ENCODE data around the gene GRK6. TPM values are rescaled to one million over a fixed set of nuclear protein-coding genes. Genes with fewer than 3 reads are reported as not detected.

The GRK6 gene
- total RNA-seq, 4 donors from 2014 or later: 29.1 to 44.7 (median 36.3) TPM

DNA sequence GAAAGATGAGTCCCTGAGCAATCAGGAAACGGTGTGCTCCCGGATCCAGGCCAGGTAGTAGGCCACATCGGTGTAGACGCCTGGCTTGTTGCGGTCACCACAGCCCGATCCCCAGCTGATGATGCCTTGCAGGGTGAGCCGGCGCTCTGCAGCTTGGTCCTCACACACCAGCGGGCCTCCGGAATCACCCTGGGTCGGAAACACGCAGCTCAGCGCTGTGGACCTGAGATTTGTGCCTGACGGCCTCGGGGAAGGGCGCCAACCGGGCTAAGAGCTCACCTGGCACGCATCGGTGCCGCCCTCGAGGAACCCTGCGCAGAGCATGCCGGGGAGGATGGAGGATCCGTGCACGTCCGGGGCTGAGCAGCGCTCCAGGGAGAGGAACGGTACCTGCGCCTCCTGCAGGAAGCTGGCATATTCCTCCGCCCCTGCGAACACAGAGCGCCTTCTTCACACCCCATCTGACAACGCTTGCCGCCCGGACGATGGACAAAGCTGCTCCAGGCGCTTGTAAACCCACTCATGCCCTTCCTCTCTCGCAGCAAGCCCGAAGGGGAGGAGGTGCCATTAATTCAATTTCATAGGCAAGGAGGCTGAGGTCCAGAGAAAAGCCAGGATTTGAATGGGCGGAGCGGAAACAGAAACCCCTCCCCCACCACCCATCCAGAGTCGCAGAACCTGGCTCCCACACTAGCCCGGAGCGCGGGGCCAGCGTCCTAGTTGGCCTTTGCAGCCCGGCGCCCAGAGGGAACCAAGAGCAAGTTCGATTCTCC is 24.0 kb upstream of the GRK6 start:
- no peaks in the 10 kb centered on the region for H3K36me3 ChIP-seq
- intact Hi-C loops (cut with DNase I): loop anchor here (1.0 to 5.0 kb wide), 2 partner anchors 52 to 100 kb away; no protein-coding TSS in a partner anchor
- 19% methylated on average over 11 of the region's 49 CpGs for WGBS
- peak overlapping the region; percentile 53 to 58 (median 57) for H3K4me3 ChIP-seq
- no peak overlapping the region for H3K27ac ChIP-seq (replicated peaks in 1 of 4)
- H3K27me3 ChIP-seq: peaks cover 13 to 87% (median 57%) of the 10 kb centered on the region in 4 donors
- DNase-seq (ENCODE audit: extremely low spot score): no peak
- H3K9me3 ChIP-seq: no peaks in the 10 kb centered on the region
- no peak for TF ChIP-seq POLR2A (IDR thresholded peaks at IDR 0.05; ENCODE audit: low read depth)
- TF ChIP-seq POLR2AphosphoS5 (IDR thresholded peaks at IDR 0.05): peak in 1 of 2 donors; percentile 26
- TF ChIP-seq CTCF (IDR thresholded peaks at IDR 0.05): peak; percentile 23 to 32 (median 24)
- TF ChIP-seq EP300 (IDR thresholded peaks at IDR 0.05): no peak
- peaks cover 34 to 48% (median 42%) of the 10 kb centered on the region in 4 donors for H3K4me1 ChIP-seq

- 0% methylated on average over 3 of the region's 61 CpGs for WGBS
- no peak overlapping the region for H3K27ac ChIP-seq (replicated peaks in 1 of 4)
- H3K36me3 ChIP-seq: no peaks in the 10 kb centered on the region
- peak overlapping the region; percentile 53 to 58 (median 57) for H3K4me3 ChIP-seq
- peaks cover 13 to 79% (median 56%) of the 10 kb centered on the region in 4 donors for H3K27me3 ChIP-seq
- no peak for DNase-seq (ENCODE audit: extremely low spot score)
- H3K4me1 ChIP-seq: peaks cover 34 to 48% (median 42%) of the 10 kb centered on the region in 4 donors
- intact Hi-C loops (cut with DNase I): loop anchor here (1.0 to 5.0 kb wide), 2 partner anchors 51 to 99 kb away; no protein-coding TSS in a partner anchor
- H3K9me3 ChIP-seq: no peaks in the 10 kb centered on the region
- TF ChIP-seq POLR2AphosphoS5 (IDR thresholded peaks at IDR 0.05) (no peak), POLR2A (IDR thresholded peaks at IDR 0.05; ENCODE audit: low read depth) (no peak), EP300 (IDR thresholded peaks at IDR 0.05) (no peak), CTCF (IDR thresholded peaks at IDR 0.05) (no peak)
These were observed 23.2 kb upstream of the GRK6 start for GRCh38 chr5:177403102-177403791.

- WGBS: 2% methylated on average over 10 of the region's 93 CpGs
- Histone ChIP-seq H3K4me3 (peak overlapping the region; percentile 53 to 58 (median 57)), H3K4me1 (peaks cover 34 to 48% (median 42%) of the 10 kb centered on the region in 4 donors), H3K9me3 (no peaks in the 10 kb centered on the region), H3K27me3 (peaks cover 13 to 72% (median 49%) of the 10 kb centered on the region in 4 donors), H3K27ac (replicated peaks in 1 of 4) (no peak overlapping the region), H3K36me3 (no peaks in the 10 kb centered on the region)
- TF ChIP-seq CTCF (IDR thresholded peaks at IDR 0.05) (peak; percentile 62 to 83 (median 74)), POLR2AphosphoS5 (IDR thresholded peaks at IDR 0.05) (peak; percentile 50 to 70), EP300 (IDR thresholded peaks at IDR 0.05) (no peak), POLR2A (IDR thresholded peaks at IDR 0.05; ENCODE audit: low read depth) (no peak)
- peak; percentile 94 for DNase-seq (ENCODE audit: extremely low spot score)
- intact Hi-C loops (cut with DNase I): loop anchor here (1.0 to 5.0 kb wide), 2 partner anchors 50 to 98 kb away; no protein-coding TSS in a partner anchor
These were observed 22.5 kb upstream of the GRK6 start for GRCh38 chr5:177403792-177404640.

DNA sequence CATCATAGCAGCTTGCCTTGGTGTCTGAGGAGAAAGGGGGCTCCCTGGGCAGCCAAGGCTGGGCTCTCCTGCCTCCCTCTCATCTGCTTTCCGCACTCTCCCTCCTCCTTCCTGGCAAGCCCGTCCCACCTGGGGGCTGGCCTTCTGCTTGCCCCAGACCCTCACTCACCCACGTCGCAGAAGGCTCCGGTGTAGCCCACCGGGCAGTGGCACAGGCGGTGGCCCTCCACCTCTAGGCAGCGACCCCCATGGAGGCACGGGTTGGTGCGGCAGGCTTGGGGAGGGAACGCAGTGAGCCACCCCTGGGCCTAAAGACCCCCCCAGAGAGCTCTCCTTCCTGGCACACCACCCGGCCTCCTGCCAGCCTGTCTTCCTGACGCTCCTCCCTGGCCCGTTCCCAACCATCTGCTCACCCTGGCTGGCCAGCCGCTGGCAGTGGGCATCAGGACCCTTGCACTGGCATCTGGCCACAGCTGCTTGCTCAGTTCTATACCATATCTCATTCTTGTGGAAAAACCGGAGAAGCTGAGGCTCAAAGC is 21.8 kb upstream of the GRK6 start:
- H3K27me3 ChIP-seq: peaks cover 13 to 65% (median 42%) of the 10 kb centered on the region in 4 donors
- 45% methylated on average over 13 of the region's 16 CpGs for WGBS
- DNase-seq (ENCODE audit: extremely low spot score): no peak

More for the DNA sequence above, 21.8 kb upstream of the GRK6 start:
- H3K36me3 ChIP-seq: no peaks in the 10 kb centered on the region
- no peak for TF ChIP-seq EP300 (IDR thresholded peaks at IDR 0.05)
- TF ChIP-seq CTCF (IDR thresholded peaks at IDR 0.05): no peak
- TF ChIP-seq POLR2A (IDR thresholded peaks at IDR 0.05; ENCODE audit: low read depth): no peak
- no peak for TF ChIP-seq POLR2AphosphoS5 (IDR thresholded peaks at IDR 0.05)
- peaks cover 34 to 45% (median 41%) of the 10 kb centered on the region in 4 donors for H3K4me1 ChIP-seq
- no peaks in the 10 kb centered on the region for H3K9me3 ChIP-seq
- peak overlapping the region; percentile 53 to 58 (median 57) for H3K4me3 ChIP-seq
- no peak overlapping the region for H3K27ac ChIP-seq (replicated peaks in 1 of 4)
- intact Hi-C loops (cut with DNase I): loop anchor here (5.0 kb wide), 1 partner anchor 98 kb away; no protein-coding TSS in a partner anchor
